HT1080 (cell line): ENCODE results near the gene PLEKHA7. TPM values are rescaled to one million over a fixed set of nuclear protein-coding genes. Genes with fewer than 3 reads are reported as not detected.
"Not testable (repeated sequence)": the region's sequence is repeated elsewhere in the genome, so short reads cannot be mapped to it uniquely, and the experiment has no call there.

ENCODE experiments used
- DNase-seq: peaks from one replicate; pipeline ENCODE4 v3.0.0-alpha.2; 2015; ENCODE audit warnings: low read depth
- total RNA-seq: library from RNA; depleted of rRNA; stranded (reverse); fragments of >200 nt; shearing (Covaris generic); gene quantifications from 2 replicates; pipeline ENCODE4 v1.2.3, GENCODE V29; 2014

PLEKHA7 gene
- total RNA-seq, 1 experiment from 2014 or later: 0.48 TPM

- no peak for DNase-seq
Observed at GRCh38 chr11:16889905-16890304, 124.3 kb downstream of the PLEKHA7 start.

DNA sequence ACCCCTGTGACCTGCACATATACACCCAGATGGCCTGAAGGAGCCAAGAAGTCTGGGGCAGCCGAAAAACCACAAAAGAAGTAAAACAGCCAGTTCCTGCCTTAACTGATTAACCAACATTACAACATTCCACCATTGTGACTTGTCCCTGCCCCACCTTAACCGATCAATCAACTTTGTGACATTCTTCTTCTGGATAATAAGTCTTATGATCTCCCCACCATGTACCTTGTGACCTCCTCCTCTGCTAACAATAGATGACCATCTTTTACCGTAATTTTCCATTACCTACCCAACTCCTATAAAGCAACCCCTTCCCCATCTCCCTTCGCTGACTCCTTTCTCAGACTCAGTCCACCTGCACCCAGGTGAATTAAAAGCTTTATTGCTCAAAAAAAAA is 125.2 kb downstream of the PLEKHA7 start:
- not testable (repeated sequence) for DNase-seq

DNA sequence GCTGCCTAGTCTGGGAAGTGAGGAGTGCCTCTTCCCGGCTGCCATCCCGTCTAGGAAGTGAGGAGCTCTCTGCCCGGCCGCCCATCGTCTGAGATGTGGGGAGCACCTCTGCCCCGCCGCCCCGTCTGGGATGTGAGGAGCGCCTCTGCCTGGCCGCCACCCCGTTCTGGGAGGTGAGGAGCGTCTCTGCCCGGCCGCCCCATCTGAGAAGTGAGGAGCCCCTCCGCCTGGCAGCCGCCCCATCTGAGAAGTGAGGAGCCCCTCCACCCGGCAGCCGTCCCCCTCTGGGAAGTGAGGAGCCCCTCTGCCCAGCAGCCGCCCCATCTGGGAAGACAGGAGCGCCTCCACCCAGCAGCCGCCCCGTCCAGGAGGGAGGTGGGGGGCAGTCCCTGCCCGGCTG is 126.3 kb downstream of the PLEKHA7 start:
- DNase-seq: not testable (repeated sequence)

DNA sequence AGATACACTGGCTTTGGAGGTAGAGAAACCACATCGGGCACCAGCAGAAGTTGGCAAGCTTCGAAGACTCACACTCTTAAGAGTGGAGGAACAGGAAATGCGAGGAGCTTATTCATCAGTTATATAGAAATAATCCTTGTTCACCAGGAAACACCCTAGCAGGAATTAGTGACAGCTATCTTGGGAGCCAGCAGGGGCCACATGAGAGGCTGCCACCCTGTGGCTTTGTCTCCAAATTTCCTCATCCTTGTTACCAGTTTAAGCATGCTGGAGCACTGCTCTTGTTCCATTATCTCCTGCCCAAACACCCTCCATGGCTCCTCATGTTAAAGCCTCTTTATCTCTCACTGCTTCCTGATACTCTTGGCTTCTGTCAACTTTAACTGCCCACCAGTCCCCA is 131.0 kb downstream of the PLEKHA7 start:
- DNase-seq: peak; percentile 68

DNA sequence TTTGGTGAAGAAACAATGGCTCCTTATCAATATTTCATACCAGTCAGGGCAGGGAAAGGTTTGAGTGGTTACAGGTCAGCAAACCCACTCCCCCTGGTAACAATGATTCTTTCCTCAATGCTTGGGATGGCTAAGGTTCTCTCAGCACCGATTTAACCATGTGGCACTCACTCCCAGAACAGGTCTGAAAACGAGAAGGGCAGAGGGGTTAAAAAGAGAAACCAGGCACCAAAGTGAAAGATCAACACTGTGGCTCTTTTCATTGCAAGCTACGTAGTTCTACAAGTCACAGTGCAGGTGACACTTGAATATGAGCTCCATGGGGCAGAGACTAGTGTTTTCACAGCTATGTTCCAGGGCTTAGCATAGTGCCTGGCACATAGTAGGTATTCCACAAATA is 132.4 kb downstream of the PLEKHA7 start:
- DNase-seq: no peak

DNA sequence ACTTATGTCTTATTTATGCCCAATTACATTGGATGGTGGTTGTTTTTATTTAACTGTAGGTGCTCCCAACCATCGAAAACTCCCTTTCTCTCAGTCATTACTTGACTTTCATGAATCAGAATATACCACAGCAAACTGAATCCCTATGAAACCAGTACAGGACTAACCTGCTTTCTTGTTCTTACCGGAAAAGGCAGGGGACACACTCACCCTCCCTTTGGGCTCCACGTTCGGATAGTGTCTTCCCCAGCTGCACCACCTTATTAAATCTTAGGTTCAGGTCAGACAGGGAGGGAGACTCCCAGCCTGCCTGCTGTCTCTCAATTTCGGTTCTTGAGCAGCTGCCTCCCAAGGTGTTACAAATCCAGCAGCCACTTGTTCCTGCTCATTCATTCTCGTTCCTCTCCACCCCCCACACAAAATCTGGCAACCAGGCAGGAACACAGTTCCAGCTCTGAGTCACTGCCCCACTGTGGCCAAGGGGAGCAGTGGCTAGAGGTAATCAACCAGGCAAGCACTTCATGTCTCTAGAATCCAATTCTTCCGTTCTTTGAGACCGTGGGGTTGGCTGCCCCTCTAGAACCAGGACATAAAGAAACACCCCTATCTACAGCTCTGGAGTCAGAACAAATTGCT is 133.0 kb downstream of the PLEKHA7 start:
- DNase-seq: peak; percentile 53

DNA sequence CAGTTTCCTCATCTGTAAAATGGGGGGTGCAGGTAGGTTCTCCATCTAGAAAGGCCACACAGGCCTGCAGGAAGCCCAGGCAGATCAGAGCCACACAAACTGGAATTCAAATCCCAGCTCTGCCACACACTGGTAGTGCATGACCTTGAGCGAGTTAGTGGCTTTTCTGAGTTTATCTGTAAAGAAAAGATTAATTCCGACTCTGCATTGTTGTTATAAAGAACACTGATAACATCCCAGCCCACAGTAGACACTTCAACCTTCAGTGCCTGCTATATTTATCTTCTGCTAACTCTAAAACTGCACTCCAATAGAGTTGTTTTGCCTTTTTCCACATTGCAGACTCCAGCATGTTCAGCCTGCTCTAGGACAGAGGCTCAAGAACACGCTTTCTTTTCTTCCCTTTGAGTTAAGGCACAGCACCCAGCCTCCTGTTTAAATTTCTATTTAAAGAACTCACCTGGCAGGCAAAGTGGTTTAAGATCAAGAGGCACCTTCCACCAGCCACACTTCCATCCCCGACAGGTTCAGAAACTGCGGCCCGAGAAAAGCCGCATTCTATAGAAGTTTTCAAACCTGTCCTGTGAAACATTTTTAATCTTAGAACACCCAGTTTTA is 133.9 kb downstream of the PLEKHA7 start:
- no peak for DNase-seq

DNA sequence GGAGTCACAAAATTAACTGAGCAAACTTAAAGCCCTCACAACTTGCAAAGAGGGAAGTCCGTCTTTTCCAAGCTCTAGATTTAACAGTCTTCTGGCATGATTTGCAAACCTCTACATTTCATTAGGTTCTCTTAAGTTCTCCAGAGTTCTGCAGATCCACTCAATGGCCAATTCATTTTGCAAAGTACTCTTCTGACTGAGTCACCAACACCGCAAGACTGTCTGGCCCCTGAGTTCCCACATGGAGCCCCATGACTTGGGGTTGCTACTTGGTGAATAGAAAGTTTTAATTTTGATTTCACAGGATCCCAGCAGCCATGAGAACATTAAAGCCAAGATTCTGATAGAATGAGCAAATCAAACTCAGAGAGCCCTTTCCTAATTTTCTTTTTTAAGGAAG is 134.5 kb downstream of the PLEKHA7 start:
- peak; percentile 13 for DNase-seq

DNA sequence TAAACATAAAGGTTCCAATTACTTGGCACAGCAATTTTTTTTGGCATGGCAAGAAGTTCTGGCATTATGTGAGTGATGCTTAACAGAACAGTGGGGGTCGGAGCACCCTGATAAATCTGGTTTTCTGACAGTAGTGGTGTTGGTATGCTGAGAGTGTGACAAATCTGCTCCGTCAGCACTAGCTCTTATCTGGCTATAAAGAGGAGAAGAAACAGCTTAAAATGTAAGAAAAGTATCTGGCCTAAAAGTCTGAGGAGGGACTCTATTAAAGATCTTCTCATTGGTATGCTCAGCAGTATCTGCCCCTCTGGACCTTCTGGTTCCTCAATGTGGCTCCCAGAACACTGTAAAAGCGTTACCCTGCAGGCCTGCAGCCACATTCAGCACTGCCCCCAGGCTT is 137.4 kb downstream of the PLEKHA7 start:
- no peak for DNase-seq

GRCh38 chr11:16876053-16876752 is 138.0 kb downstream of the PLEKHA7 start:
- DNase-seq: no peak

DNA sequence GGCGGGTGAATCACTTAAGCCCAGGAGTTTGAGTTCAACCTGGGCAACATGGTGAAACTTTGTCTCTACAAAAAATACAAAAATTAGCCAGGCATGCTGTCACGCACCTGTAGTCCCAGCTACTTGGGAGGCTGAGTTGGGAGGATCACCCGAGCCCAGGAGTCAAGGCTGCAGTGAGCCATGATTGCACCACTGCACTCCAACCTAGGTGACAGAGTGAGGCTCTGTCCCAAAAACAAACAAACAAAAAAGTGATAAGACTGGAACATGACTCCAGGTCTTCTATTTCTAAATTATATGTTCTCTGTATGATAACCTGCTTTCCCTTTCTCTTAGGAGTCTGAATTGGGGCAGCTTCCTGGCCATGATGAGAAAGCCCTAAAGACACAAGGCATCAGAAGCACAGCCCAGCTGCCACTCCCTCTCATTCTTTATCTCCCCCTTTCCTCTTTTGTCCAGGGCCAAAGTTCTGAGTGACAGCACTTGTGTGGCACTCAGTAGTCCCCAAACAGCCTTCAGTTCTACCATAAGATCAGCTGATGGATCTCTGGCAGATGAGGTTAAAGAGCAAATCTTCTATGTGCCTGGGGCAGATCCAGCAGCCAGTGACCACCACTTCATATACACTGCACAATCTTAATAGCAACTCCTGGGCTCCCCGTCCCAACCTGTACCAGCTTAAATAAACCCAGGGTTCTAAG is 139.8 kb downstream of the PLEKHA7 start:
- DNase-seq: no peak

- no peak for DNase-seq
Observed at GRCh38 chr11:16873289-16873688, 140.9 kb downstream of the PLEKHA7 start.

DNA sequence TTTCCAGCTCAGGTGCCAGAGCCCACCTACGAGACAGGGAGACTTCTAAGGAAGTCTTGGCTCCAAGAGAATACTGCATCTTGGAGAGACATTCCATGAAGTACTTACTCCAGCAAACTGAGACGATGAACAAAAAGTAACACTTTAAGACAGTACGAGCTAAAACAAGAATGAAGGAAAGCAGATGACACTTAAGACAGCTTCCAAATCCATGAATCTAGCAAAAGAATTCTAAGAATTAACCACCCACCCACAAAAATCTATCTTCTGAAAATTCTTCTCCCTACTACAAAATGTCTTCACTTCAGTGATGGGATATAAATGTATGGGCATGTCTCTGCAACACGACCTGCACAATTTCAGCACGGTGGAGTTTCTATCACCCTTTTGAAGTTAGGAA is 142.8 kb downstream of the PLEKHA7 start:
- DNase-seq: no peak

- no peak for DNase-seq
Observed at GRCh38 chr11:16867097-16867496, 147.1 kb downstream of the PLEKHA7 start.

DNA sequence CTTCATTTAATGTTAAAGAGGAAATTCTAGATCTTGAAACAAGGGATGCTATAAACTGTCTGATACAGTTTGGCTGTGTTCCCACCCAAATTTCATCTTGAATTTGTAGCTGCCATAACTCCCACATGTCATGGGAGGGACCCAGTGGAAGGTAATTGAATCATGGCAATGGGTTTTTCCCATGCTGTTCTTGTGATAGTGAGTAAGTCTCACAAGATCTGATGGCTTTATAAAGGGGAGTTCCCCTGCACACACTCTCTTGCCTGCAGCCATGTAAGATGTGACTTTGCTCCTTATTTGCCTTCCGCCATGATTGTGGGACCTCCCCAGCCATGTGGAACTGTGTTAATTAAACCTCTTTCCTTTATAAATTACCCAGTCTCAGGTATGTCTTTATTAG is 149.8 kb downstream of the PLEKHA7 start:
- not testable (repeated sequence) for DNase-seq

GRCh38 chr11:16863389-16863788 is 150.8 kb downstream of the PLEKHA7 start:
- no peak for DNase-seq

DNA sequence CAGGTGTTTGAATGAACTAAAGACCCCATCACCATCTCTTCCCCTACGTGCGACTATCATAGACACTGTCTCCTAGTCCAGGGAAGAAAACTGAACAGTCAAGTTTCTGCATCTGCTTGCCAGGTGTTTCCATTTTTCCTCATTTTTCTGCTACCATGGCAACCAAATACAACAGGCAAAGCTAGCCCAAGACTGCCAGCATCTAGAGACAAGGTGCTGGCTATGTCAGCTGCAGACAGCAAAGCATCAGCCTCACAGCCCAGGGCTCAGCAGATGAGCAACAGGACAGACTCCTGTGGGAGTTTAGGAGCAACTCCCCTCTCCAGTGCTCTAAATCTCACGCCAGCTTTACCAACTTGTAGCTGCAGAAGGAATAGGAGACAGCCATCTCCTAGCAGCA is 151.5 kb downstream of the PLEKHA7 start:
- DNase-seq: no peak

GRCh38 chr11:16861862-16862261 is 152.4 kb downstream of the PLEKHA7 start:
- DNase-seq: no peak

GRCh38 chr11:16860617-16861016 is 153.6 kb downstream of the PLEKHA7 start:
- DNase-seq: no peak

GRCh38 chr11:16859651-16860050 is 154.6 kb downstream of the PLEKHA7 start:
- no peak for DNase-seq

DNA sequence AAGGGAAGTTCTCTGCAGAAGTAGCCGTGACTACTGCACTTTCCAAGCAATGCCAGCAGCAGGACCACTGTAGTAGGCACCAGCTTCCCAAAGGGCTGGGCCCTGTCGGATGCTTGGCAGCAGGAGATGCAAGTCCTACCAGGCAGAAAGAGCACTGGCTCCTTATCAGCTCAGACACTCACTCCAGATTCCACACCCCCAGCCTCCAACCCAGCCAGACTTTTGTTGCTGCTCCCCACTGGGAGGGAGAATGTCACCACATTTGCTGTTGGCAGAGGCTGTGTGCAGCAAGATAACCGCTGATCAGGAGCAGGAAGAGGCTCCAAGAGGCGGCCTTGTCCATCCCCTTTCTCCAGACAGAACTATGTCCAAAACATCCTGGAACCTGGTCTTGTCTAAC is 157.0 kb downstream of the PLEKHA7 start:
- no peak for DNase-seq

GRCh38 chr11:16856022-16856471 is 158.2 kb downstream of the PLEKHA7 start:
- no peak for DNase-seq
